Epithelial cell of esophagus (primary cell): Measurements from ENCODE around the gene RENBP.
A peak's percentile ranks its signal among the peaks of the same experiment; 100 is the strongest.

Source experiments
- DNase-seq: peaks from one replicate; pipeline ENCODE4 v3.0.0; 2010; ENCODE audit warnings: low read depth
- H3K4me3 ChIP-seq: 2 replicates; pipeline ENCODE4 v1.5.1; 2011; ENCODE audit warnings: mild to moderate bottlenecking, low read length, control low read depth
- TF ChIP-seq, protein P1 (sequence below): IDR thresholded peaks from 2 replicates; pipeline ENCODE4 v1.5.1; 2011; ENCODE audit warnings: low read depth, mild to moderate bottlenecking, low read length, control low read depth, inconsistent platforms; ENCODE audit not compliant: insufficient read depth; ENCODE audit errors: missing control alignments

RENBP gene

DNA sequence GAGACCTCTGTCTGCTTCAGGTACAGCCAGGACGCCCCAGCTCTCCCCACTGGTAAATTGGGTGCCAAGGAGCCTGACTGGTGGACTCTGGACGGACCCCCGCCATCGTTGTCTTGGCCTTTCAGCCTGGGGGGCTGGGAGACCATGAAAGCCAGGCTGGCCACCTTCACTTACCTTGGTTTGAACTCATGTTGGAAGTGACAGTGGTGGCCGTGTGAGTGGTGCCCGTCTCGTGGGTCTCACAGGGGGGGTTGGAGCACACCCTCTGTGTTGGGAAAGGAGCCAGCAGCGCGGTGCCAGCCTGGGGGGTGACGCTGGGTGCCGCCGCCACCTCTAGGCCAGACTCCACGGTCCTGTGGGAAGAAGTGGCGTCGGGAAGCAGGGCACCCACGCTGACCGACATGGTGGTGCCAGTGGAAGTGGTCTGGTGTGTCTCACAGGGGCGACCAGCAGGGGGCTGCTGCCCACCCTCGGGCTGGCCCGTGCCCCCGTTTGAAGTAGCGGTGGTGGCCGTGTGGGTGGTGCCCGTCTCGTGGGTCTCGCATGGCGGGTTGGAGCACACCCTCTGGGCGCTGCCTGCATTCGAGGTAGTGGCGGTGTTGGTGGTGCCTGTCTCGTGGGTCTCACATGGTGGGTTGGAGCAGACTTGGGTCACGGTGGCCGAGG, 9.6 kb upstream of the RENBP start:
- no peak overlapping the region for H3K4me3 ChIP-seq
- no peak for DNase-seq
- TF ChIP-seq, protein P1, sequence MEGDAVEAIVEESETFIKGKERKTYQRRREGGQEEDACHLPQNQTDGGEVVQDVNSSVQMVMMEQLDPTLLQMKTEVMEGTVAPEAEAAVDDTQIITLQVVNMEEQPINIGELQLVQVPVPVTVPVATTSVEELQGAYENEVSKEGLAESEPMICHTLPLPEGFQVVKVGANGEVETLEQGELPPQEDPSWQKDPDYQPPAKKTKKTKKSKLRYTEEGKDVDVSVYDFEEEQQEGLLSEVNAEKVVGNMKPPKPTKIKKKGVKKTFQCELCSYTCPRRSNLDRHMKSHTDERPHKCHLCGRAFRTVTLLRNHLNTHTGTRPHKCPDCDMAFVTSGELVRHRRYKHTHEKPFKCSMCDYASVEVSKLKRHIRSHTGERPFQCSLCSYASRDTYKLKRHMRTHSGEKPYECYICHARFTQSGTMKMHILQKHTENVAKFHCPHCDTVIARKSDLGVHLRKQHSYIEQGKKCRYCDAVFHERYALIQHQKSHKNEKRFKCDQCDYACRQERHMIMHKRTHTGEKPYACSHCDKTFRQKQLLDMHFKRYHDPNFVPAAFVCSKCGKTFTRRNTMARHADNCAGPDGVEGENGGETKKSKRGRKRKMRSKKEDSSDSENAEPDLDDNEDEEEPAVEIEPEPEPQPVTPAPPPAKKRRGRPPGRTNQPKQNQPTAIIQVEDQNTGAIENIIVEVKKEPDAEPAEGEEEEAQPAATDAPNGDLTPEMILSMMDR: no peak

DNA sequence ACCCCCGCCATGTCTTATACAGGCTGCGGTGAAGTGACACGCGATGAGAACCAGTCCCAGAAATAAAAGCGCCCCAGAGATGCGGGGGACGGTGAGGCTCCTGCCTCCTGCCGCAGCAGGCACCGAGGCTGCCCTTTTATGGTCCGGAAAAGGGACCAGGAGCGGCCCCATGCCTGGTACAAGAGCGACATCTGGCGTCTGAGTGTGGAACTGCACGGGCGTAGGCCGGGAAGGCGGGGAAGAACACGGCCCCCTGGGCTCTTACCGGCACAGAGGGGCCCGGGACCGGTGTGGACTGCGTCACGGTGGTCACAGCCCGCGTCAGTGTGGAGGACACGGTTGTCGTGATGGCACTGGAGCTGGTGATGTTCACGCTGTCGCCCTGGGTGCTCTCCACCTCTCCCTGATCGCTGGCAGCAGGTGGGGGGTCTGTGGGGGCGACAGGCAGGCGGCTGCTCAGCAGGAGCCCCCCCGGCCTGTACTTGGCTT, 8.9 kb upstream of the RENBP start:
- TF ChIP-seq, protein P1: peak; percentile 75
- peak; percentile 44 for DNase-seq
- no peak overlapping the region for H3K4me3 ChIP-seq

DNA sequence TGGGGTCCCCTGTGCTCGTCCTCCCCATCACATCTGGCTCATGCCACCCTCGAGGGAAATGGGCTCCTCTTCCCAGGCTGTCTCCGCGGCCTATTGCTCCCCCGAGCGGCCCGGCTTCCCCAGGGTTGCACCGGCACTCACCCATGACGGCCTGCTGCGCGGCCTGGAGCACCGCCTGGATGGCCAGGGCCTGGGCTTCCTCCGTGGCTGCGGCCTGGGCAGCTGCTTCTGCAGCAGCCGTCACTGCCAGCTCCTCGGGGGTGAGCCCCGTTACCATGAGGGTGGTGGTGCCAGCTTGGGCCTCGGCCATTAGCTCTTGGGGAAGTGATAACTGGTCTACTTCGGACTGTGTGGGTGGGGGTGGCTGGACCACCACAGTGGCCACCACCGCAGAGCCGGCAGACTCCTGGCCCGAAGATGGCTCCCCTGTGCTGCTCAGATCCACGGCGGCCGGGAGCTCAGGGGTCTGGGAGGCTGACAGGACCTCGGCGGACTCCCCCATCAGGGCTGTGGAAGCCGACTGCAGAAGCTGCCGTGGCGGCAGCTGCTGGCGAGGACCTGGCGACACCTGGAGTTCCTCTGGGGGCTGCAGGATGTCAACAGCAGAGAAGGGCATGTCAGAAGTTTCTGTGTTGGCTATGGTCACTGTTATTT, 8.1 kb upstream of the RENBP start:
- no peak for DNase-seq
- H3K4me3 ChIP-seq: no peak overlapping the region
- TF ChIP-seq, protein P1: no peak

DNA sequence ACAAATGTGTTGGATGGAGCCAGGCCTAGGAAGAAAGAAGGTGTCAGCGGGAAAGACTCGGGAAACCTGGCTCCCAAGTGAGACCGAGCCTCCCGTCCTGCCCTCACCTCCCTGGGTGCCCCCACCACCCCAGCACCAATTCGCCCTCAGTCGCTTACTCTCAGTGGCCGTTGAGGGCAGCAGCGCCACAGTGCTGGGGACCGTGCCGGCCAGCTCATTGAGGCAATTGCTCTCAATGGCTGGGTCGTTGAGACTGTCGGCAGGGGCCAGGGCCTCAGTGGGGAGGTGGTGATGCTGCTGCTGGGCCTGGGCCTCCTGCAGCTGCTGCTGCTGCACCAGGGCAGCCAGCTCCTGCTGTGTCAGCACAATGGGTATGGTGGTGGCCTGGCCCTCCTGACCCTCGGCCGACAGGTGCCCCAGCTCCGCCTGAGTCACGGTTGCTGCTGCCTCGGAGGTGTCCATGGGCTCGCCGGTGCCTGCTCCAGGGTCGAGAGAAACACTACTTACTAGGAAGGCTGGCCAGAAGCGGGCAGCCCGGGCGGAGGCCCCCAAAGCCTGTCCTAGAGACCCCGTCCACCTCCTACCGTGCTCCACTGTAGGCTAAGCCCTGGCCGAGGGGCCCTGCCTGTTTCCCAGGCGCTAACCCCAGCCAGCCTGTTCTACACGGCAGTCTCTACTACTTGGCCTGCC, 7.4 kb upstream of the RENBP start:
- TF ChIP-seq, protein P1: no peak
- no peak overlapping the region for H3K4me3 ChIP-seq
- DNase-seq: no peak

DNA sequence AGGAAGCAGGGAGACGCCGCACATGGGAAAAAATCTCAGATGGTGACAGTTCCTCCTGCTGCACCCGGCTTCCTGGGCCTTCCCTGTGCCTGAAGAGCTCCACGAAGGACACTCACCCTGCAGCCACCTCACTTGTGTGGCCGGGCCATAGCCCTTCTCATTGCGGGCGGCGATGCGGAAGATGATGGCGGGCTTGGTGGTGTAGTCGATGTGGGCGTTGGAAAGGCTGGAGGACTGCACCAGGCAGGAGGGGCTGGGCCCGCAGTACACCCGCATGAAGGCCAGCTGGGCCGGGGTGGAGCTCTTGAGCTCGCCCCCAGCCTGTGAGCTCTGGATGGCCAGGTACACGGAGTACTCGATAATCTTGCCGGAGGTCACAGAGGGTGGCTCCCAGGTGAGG, 5.7 kb upstream of the RENBP start:
- TF ChIP-seq, protein P1: no peak
- H3K4me3 ChIP-seq: no peak overlapping the region
- DNase-seq: no peak

DNA sequence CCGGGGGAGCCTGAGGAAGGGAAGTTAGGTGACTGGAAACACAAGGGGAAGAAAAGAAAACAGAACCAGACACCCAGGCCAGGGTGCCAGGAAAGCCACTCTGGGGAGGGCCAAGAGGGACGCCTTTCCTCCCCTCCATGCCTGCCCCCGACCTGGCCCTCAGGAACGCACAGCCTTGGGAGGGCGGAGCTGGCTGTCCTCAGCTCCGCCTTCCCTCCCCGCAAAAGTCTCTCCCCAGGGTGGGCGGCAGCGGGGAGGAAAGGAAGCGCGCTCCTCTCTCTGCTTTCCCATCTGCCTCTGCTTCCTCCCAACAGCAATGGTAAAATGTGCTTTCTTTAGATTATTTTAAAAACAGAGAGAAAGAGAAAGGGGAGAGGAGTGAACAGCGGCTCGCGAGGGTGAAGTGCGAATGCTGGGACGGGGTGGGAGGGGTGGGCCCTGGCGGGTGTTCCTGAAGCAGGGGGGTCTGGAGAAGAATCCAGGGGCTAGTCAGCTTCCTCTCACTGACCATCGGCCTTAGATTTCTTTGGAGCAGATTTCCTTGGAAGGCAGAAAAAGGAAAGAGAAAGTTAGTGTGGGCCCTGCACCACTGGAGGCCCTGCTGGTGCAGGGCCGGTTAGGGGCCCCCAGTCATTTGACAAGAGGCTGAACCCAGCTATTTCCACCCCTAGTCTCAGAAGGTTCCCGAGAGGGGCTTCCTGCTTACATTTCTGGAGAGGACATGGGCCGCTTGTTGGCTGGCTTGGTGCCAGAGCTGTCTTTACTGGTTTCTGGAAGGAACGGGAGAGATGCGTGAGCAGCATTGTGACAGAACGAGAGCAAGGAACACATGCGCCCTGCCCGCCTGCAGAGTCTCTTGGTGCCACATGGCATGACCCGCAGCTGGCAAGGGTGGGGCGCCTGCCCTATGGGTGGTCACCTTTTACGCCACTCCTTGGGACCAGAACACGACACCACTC, 4.7 kb upstream of the RENBP start:
- DNase-seq: no peak
- TF ChIP-seq, protein P1: no peak
- H3K4me3 ChIP-seq: no peak overlapping the region
